Fibroblast of lung (primary cell): ENCODE measurements around the gene TMEM109.

Experiments
- CTCF ChIP-seq, 2 donors: IDR thresholded peaks in 1 of 2; conservative IDR thresholded peaks in 1 of 2; 1 replicate in 1 of 2; 2 replicates in 1 of 2; pipeline ENCODE4 v1.5.1; 2011 to 2012; ENCODE audit warnings: low read length in 2 of 2, control low read depth in 1 of 2, inconsistent platforms in 1 of 2, low read depth in 1 of 2, mild to moderate bottlenecking in 1 of 2
- EZH2 ChIP-seq: IDR thresholded peaks from 2 replicates; pipeline ENCODE4 v1.5.1; 2012; ENCODE audit warnings: low read length, control low read depth, mild to moderate bottlenecking; ENCODE audit errors: missing control alignments

GRCh38 chr11:60931917-60932316 is 18.0 kb downstream of the TMEM109 start:
- TF ChIP-seq CTCF (conservative IDR thresholded peaks at IDR 0.05 in 1 of 2, IDR thresholded peaks at IDR 0.05 in 1 of 2; ENCODE audit: low read depth in 1 of 2, low read length in 2 of 2) (no peak), EZH2 (no peak)
